Posterior cingulate gyrus (tissue), 11 donors: ENCODE results near the gene SEMA3G.

ENCODE experiments used
- DNase-seq, 10 donors: peaks; one replicate each; pipeline versions ENCODE4 v3.0.0 to v3.0.0-alpha.2; 2020 to 2021; ENCODE audit warnings: mixed read lengths in 3 of 10
- intact Hi-C: fragments of 100-400 bp; cut with DNase I; formaldehyde crosslinking; loops from one replicate; pipeline ENCODE4 v1.15.1; 2023

SEMA3G gene

DNA sequence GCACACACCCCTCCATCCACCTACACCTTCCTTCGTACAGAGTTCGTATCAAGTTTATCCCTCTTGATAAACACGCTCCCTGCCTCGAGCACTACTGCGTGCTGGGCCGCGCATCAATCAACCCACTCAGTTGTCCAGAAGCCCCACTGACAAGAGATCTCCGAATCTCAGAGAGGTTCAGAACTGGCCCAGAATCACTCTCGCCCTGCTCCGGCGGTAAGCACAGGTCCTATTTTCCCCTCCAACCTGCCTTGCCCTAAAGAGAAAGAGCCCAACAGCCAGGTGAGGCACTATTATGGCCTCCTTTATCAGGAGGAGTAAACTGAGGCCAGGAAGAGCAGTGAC lies 10.0 kb upstream of the SEMA3G start:
- intact Hi-C loops: no loop called here

DNA sequence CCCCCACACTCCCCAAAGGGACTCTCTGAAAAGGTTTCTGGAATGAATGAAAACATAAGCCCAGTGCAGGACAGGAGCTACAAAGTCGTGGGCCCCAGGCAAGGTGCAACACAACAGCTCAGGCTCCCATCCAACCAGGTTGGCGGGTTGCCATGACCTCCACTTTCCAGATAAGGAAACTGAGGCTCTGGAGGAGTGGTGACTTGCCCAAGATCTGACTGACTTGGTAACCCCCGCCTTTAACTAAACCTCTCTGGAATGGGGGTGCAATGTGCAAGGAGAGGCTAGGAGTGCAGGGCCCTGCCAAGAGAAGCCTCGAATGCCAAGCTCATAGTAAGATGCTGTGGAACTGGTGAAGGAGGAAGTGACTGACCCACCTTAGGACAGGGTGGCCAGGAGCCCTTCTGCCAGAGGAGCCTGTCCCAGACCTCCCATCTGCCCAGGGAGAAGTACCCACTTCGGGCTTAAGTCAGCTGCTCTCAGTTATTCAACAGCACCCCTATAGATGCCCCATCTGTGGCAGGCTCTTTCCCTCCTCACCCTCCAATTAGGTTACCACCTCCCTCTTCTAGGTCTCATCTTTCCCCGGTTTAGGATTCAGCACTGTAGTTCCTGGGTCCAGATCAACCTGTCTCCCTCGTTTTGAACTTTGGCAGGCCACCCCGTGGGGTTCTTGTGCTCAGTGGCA lies 9.5 kb upstream of the SEMA3G start:
- DNase-seq: no peak
- intact Hi-C loops: no loop called here

More for the DNA sequence above, 10.0 kb upstream of the SEMA3G start:
- no peak for DNase-seq

DNA sequence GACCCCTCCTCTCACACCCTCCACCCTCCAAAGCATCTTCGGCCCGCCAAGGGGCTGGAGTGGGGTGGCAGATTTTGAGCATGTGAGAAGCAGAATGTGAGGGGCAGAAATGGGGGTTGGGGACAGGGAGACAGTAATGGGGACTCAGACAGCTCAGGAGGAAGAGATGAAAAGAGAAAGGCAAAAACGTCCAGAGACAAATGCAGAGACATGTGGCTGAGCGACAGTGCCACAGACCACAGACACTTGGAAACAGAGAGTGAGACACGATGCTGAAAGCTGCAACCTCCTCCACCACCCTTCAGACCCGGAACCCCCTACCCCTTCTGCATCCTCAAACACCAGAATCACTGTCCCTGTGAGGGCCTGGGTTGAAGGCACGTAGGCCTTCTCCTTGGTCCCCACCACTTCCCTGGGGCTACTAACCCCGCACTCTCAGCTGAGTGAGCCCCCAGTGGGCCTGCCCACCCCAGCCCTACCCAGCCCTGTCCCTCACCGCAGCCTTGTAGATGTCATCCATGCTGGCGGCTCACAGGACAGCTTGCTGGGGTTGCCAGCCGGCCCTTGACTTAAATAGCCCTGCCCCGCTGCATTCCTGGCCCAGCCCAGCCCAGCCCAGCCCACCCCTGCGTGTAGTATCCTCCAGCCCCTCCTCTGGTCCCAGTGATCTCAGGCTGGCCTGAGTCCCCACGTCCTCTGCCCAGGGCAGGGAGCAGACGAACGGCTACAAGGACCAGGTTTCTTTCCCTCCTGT lies 8.8 kb upstream of the SEMA3G start, which contains the start of gene TNNC1:
TNNC1 (minus strand) TSS at position 546 of the 754 bp plus-strand sequence; CDS start at position 520, 26 bp downstream.
- intact Hi-C loops: no loop called here
- no peak for DNase-seq

DNA sequence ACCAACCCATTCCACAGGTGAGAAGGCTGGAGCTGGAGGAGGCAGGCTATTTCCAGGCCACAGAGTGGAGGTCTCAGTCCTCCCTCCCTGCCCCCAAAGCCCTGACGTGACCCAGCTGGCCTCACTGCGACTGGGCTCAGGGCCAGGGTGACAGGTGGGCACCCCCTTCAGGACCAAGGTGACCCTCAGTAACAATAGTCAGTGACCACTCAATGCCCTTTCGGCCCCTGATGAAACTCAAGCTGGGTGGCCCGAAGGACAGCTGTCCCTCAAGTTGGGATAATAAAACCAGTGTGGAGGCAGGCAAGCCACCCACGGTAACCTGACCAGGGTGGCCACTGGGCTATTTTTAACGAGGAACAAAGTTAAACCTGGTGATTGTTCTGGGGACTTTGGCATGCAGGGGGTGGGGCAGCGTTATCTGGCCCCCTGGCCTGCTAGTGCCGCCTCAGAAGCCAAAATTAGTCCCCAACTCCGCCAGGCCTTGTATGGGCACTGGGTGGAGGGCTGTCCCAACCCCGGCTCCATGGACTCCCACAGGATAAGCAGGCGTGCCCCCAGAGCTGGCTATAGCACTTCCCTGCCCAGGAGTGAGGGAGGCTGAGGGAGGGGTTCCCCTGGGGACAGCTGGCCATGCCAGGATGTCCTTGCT lies 7.8 kb upstream of the SEMA3G start:
- intact Hi-C loops: no loop called here
- DNase-seq: no peak

DNA sequence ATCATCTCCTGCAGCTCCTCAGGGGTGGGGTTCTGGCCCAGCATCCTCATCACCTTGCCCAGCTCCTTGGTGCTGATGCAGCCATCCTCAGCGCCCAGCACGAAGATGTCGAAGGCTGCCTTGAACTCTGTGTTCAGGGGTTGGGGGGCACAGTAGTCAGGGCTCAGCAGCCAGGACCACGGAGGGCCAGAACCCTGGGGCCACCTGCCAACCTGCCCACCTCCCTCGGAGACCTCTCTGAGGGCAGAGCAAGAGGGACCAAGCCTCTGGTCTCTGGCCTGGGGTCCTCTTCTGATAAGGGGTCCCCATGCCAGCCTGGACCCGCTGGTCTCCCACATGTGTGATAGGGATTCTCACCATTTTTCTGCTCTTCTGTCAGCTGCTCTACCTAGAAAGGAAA lies 7.2 kb upstream of the SEMA3G start:
- no peak for DNase-seq
- intact Hi-C loops: no loop called here

DNA sequence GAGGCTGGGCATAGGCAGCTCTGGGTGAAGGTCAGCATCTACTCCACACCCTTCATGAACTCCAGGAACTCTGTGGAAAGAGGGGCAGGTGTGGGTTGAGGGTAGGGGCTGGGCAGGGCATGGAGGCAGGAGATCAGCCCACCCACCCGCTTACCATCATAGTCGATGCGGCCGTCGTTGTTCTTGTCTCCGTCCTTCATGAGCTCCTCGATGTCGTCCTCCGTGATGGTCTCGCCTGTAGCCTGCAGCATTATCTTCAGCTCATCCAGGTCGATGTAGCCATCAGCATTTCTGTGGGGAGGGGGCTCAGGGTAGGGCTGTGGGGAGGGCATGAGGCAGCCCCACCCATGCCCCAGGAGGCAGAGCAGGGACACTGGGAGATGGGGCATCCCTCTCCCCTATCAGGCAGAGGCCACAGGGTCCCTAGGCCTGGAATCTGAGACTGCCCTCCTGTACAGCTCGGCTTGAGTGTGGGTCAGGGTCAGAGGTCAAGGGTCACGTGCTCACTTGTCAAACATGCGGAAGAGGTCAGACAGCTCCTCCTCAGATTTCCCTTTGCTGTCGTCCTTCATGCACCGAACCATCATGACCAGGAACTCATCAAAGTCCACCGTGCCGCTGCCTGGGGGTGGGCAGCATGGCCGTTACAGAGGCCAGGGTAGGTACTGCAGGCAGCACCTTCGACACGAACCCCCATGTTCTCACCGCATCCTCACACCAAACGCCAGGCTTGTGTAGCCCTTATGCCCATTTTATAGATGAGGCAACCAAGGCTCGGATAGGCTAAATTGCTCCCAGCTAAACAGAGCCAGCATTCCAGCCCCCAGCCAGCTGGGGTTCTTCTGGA lies 6.6 kb upstream of the SEMA3G start:
- intact Hi-C loops: no loop called here
- no peak for DNase-seq

DNA sequence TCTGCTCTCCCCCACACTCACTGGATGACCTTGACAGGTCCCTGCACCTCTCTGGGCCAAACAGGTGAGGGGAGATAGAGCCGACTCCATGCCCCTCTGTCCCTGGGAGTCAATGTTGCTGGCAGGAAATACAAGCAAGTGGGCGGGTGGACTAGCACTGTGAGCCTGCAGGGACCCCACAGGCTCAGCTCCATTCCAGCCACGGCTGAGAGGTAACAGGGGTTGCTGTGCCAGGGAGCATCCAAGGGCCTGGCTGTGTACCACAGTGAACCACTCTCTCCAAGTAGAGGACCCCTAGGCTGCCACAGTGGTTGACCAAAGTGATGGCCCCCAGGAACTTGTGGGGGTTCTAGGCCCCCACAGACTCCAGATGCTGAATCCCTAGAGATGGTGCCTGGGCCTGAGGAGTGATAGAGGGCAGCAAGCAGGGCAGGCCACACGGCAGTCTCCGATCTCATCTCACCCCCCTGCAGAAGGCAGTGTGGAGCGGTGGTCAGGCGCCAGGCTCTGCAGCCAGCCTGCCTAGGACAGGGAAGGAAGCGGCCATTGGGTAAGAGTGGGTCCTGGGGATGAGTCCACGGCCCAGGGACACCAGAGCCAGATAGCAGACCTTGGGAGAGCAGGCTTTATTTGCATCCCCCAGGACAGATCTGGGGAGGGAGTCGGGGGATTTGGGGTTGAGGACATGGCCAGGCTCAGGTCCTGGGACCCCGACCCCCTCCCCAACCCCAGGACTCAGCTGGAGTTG lies 5.8 kb upstream of the SEMA3G start:
- DNase-seq: peak in 1 of 10 donors; percentile 32
- intact Hi-C loops: no loop called here

DNA sequence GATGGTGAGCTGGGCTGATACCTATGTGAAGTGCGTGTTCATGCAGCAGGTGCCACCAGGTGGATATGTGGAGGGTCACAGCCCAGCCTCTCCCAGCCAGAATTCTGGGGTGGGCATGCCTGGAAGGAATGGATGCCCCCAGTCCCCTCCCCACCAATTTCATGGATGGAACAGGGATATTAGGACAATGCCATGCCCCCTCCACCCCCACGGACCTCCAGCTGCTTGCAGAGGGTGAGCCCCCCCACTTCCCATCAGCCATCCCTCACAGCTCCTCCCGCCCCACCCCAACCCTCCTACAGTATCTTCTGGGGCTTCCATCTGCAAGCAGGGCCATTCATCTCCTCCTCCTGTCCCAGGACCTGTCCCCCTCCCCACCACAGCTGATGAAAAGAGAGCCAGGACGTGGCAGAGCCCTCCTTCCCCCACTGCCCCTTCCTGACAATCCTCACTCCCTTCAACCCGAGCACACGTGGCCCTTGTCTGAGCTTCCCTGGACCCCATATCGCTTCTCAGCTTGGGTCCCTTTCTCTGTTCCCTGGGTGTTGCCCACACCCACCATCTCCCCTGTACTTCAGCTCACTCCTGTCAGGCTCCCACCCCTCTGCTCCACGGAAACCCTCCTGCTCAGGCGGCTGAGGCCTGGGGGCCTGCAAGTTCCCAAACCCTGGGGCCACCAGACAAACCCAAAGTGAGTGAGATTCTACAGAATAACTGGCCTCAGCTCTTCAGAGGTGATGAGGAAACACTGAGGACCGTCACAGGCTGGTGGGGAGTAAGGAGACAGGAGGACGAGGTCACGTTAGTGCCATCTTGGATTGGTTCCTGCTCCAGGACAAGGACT lies 2.8 kb upstream of the SEMA3G start:
- intact Hi-C loops: loop anchor here (1.0 kb wide), 1 partner anchor 19 kb away; no protein-coding TSS in a partner anchor
- peak in 4 of 10 donors; percentile 3 to 54 (median 31) for DNase-seq

DNA sequence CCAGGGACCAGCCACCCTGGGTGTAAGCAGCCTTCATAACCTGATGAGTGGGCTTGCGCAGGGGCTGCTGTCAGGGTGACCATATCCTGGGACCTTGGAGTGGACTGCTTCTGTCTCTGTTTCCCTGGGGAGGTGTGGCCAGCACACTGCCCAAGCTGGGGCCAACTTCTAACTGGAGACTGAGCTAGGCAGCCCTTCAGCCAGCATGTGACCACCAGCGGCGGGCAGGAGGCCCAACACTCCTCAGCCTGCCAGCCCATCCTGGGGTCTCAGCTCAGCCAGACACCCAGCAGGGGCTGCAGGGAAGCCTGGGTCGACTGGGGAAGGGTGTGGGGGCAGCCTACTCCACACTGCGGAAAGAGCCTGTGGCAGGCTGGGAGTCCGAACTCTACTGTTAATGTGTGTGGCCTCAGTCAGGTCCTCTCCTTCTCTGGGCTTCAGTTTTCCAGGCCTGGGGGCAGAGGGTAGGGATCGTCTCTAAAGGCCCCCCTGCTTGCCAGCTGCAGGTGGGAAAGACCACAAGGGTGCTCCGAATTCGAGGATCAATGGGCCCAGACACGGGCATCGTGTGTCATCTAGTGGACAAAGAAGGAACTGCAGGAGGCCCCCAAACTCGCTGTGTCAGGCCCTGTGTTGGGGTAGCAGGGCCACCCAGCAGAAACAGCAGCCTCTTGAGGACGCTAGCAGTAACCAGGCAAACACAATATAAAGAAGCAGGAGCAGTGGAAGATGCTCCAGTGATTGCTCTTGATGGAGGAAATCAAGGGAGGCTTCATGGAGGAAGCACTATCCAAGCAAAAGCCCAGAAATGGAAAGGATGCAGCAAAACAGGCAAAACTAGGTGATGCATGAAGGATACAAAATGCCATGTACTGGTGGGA lies 2.0 kb upstream of the SEMA3G start:
- DNase-seq: peak in 9 of 10 donors; percentile 33 to 94 (median 67)
- intact Hi-C loops: loop anchor here (1.0 kb wide), 1 partner anchor 19 kb away; no protein-coding TSS in a partner anchor

DNA sequence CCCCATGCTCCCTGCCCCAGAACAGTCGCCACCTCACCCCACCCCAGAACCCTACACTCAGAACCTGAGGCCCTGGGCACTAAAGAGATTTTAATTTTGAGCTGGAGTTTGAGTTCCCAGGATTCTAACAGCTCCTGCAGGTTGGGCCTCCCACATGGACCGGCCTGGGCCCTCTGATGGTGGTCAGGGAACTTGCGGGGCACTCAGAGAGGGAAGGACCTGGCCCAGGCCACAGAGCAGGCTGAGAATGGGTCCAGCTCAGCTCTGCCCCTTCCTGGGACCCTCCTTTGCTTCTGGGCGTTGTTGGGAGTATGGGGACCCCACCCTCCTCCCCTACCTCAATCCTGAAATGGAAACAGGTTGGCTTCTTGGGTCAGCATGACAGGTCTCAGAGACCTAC lies 1.1 kb upstream of the SEMA3G start:
- DNase-seq: peak in 3 of 10 donors; percentile 33 to 59 (median 50)
- intact Hi-C loops: no loop called here

DNA sequence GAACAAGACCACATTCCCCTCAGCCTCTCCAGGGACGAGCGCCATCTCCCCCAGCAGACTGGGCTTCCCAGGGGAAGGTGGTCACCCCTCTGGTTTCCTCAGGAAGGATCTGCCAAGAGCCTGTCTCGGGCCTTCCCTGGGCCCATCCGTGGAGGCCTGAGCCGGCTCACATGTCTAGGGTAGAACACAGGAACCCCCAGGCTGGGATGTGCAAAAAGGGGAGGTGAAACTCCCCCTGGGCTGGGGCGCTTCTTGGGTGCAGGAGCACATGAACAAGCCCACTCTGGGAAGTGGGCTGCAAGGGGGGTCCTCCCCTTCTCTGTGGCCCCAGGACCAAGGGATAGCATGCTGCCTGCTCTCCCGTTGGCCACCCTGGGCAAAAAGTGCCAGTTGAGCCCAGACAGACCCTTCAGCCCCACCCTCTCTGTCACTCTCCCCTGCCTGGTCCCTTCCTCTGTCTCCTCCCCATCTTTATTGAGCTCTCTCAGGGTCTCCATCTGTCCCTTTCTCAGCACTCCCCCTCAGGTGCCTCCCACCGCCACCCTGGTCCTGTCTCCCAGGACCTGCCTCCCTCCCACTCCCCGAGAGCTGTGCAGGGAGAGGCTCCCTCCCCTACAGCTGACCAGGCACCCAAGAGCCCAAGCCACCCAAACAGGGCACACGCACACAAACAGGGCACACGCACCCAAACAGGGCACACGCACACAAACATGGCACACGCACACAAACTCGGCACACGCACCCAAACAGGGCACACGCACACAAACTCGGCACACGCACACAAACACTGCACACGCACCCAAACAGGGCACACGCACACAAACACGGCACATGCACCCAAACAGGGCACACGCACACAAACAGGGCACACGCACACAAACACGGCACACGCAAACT lies 864 bp downstream of the SEMA3G start:
- intact Hi-C loops: no loop called here

DNA sequence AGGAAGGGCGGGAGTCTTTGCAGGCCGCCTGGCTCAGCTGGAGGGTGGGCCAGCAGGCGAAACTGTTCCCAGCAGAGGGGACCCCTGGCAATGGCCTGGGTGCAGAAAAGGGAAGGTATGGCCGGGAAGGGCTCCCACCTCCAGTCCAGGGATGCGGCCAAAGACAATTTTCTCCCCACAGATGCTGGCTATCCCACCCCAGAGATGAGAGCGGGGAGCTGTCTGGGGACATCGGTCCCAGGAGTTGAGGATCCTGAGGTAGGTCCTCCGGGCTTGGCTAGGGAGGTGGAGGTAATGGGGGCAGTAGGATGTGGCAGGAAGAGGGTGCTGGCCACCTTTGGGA lies 1.7 kb downstream of the SEMA3G start:
- peak in 2 of 10 donors; percentile 20 to 67 for DNase-seq
- intact Hi-C loops: no loop called here

More for the DNA sequence above, 864 bp downstream of the SEMA3G start:
- DNase-seq: peak in 3 of 10 donors; percentile 52 to 70 (median 66)

DNA sequence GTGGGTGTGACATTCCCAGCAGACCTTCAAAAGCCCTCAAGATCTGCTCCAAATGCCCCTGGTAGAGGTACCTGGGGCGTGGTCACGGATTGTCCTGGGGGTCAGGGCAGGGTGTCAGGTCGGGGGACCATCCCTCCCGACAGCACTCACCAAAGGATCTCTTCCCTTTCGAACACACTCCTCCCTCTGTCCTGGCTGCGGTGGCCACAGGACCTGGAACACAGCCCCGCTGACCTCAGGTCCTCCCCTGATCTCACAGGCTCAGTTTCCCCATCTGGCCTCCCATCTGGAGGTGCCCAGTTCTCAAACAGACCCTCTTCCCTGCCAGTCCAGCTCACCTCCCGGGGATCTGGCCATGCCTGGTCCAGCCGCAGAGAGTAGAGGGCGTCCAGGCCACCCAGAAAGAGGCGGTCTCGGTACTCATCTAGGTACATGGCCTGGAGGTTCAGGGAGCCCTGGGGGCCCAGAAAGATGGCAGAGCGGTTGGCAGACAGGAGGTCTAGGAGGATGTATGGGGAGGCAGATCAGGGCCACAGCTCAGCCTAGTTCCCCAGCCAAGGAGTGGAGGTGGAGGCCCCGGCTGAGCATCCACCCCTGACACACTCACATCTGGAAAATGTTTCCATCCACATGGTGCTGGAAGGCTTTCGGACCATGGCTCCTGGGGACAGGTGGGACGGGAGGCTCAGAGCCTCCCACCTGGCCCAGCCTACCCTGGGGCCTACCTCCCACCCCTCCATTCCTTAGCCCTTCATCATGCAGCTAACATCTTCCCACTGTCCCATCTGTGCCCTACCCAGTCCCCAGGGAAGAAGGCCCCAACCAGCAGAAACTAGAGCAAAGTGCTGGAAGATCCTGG lies 2.3 kb downstream of the SEMA3G start:
- intact Hi-C loops: no loop called here
- peak in 2 of 10 donors; percentile 43 to 51 for DNase-seq

DNA sequence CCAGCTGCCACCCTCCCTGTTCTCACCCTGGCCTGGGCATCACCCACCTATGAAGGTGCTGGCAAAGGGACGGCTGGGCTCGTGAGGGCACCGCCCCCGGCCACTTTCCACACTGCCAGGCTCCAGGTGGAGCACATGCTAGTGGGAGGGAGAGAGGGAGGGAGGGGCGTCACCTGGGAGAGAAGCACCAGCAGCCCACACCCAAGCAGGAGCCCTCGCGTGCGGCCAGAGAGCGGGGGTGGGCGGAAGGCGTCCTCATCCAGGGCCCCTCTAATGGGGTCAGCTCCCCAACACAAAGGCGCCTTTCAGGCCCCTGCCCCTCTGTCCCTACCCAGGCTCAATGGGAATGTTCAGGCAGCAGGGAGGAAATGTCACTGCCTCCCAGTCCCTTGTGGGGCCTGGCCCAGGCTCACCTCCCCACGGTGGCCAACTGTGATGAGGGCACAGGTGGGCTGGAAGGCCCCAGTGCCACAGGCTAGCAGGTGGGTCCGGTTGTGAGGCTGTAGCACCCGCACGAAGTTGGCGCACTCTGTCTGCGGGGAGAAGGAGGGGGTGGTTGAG lies 3.1 kb downstream of the SEMA3G start:
- peak in 3 of 10 donors; percentile 63 to 78 (median 77) for DNase-seq
- intact Hi-C loops: no loop called here

DNA sequence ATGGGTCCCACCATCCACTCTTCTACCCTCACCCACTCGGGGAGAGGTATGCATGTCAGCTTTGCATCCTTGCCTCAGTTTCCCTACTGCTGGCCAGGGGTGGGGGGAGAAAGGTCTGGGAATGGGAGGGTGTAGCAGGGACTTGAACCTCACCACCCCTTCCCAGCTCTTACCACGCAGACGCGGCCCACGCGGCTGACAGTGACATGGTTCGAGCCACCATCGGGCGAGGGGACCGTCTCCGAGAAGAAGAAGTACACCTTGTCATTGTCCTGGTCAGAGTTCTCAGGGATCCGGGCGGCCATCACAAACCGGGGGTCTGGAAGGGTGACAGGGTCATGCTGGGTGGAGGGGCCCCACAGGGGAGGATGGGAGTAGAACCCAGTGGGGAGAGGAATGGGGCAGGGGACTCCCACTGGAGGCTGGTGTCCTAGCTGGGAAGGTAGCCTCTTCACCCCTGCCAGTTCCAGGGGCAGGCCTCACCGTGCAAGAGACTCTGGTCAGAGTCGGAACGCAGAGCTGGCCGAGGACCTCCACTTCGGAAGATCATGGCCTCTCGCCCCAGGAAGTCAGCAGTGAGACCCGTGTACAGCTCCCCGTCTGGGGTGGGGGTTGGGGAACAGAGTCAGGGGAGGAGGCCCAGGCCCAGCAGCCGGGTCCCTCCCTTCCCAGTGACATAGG lies 3.7 kb downstream of the SEMA3G start:
- peak in 3 of 10 donors; percentile 50 to 66 (median 65) for DNase-seq
- intact Hi-C loops: no loop called here
